SH-SY5Y (cell line): ENCODE data around the gene JSRP1.

ENCODE experiments used
- GATA2 ChIP-seq: IDR thresholded peaks from 2 replicates; pipeline ENCODE4 v1.6.1; 2011; ENCODE audit warnings: mild to moderate bottlenecking, low read depth, low read length
- GATA3 ChIP-seq: IDR thresholded peaks from 2 replicates; pipeline ENCODE4 v1.6.1; 2011; ENCODE audit warnings: low read depth, mild to moderate bottlenecking, low read length, moderate library complexity

The JSRP1 gene

DNA sequence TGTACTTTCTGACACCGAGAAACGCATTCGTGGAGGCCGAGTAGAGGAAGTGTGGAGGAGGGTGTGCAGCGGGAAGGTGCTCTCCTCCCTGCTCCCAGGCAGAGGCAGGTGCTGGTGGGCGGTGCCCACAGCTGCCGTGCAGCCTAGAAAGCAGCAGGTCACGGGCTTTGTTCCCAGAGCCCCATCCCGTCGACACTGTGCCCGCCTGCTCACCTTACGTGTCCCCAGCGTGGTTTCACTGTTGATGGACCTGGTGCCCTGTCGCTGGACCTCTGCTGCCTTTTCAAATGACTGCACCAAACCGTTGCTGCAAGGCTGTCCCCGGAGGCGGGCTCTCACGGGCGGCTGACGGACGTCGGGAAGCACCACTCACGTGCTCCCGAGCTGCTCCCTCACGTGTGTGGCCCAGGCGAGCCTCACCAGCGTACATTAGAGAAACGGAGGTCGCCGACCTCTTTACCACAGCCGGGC is 40.9 kb downstream of the JSRP1 start:
- no peak for TF ChIP-seq GATA2
- TF ChIP-seq GATA3 = no peak

DNA sequence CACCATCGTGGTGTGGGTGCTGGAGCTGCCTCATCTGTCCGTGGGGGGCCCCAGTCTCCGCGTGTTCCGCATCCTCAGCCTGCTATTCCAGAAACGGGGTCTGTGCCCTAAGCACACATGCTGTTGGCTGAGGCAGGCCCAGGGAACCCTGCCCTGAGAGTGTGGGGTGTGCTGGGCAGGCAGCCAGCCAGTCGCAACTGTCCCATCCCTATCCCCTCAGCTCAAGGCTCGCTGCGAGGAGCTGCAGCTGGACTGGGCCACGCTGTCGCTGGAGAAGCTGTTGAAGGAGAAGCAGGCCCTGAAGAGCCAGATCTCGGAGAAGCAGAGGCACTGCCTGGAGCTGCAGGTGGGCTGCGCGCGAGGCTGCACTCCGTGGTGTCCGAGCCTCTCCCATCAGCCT is 42.0 kb downstream of the JSRP1 start:
- TF ChIP-seq GATA3 = no peak
- no peak for TF ChIP-seq GATA2

DNA sequence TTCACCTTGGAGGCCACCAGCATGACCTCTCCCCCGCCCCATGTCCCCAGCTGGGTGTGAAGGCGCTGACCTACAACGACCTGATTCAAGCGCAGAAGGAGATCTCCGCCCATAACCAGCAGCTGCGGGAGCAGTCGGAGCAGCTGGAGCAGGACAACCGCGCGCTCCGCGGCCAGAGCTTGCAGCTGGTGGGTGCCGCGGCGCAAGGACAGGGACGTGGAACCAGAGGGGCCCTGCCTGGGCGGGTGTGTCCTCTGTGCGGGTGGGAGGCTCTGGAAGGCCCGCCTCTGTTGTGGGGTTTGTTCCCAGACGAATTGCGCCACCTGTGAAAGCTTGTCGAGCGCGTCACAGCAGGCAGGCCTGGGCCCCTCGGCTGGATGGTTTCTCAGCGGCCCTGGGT is 42.4 kb downstream of the JSRP1 start:
- TF ChIP-seq GATA3 (no peak), GATA2 (no peak)

DNA sequence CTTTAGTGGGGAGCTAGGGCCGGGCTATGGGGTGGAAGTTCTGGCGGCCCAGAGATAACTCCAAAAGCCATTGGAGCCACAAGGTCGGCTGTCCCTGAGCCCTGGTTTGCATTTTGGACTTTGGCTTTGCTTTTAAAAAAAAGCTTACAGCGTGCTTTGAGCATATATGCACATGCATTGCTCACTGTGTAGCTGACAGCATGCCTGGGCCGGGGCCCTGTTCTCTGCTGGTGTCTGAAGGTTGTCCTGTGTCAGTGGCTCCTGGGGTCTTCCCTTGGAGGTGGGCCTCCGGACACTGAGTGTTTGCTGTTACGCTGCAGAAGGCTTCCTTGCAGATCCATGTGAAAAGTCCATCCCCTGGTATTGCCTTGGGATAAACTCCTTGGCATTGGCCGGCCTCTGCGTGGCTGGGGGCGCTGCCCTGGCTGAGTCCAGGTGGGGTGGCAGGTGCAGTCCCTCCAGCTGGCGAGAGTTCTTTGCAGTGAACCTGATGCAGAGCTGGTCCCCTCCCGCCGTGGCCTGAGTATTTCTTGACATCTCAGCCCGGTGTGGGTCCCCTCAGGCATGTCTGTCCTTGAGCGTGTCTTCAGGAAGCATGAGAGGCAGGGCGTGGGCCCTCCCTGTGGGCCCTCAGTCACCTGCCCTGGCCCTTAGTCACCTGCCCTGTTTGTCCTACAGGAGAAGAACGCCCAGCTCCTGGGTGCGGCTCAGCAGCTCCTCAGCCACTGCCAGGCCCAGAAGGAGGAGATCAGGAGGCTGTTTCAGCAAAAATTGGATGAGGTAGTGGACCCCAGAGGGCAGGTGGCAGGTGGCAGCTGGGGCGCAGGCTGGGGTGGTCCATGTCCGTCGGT is 43.1 kb downstream of the JSRP1 start:
- no peak for TF ChIP-seq GATA2
- no peak for TF ChIP-seq GATA3

DNA sequence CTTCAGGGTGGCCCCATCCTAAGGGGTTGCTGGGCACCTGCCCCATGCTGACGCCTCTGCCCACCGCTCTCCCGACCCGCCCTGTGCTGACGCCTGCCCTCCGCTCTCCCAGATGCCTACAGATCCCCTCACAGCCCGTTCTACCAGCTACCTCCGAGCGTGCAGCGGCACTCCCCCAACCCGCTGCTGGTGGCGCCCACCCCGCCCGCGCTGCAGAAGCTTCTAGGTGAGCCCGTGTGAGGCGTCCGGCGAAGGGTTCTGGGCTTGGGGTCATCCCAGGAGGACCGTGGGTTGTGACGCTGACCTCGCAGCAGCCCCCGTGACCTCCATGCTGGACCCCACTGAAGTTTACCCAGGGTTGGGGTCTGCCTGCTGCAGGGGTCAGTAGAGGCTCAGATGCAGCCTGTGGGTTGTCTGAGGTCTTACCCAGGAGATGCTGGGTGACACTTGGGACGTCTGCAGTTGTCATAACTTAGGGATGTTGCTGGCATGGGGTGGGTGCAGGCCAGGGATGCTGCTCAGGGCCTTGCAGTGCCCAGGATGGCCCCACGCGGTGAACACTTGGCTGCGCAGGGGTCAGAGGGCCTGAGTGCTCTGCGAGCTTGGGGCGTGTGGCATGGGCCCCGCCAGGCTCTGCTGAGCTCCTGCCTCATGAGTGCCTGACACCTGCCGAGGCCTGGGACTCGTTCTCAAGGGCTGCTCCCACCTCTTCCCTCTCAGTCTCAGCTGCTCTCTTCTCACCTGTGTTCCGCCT is 45.1 kb downstream of the JSRP1 start:
- no peak for TF ChIP-seq GATA3
- TF ChIP-seq GATA2 = no peak

DNA sequence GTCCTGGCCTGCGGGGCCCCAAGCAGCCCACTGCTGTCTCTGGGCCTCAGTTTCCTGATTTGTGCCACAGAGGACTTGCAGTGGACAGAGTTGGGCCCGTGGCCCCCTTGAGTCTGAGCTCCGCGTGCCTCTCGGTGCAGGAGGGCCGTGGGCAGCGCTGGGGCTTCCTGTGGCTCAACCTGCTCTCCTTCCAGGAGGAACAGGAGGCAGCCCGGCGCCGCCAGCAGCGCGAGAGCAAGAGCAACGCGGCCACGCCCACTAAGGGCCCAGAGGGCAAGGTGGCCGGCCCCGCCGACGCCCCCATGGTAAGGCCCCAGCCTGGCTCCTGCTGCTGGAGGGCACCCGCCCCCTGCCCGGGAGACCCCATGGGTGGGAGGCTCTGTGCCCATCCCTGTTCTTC is 46.0 kb downstream of the JSRP1 start:
- TF ChIP-seq GATA3 (no peak), GATA2 (no peak)

DNA sequence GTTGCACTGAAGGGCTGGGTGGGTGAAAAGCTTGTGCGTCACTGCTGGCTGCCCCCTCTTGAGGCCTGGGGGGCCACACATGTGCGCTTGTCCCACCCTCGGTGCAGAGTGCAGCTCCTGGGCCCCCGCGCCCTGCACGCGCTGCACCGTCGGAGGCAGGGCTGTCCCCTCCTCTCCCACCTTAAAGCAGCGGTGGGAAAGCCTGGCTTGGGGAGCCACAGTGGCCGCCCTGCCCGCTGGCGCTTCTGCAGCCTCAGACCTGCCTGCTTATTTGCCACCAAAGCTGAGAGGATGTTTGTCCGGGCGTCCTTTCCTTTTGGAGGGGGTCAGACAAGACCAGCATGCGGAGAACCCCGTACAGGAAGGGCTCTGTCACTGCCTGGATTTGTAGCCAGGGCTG is 46.8 kb downstream of the JSRP1 start:
- no peak for TF ChIP-seq GATA3
- TF ChIP-seq GATA2 = no peak

DNA sequence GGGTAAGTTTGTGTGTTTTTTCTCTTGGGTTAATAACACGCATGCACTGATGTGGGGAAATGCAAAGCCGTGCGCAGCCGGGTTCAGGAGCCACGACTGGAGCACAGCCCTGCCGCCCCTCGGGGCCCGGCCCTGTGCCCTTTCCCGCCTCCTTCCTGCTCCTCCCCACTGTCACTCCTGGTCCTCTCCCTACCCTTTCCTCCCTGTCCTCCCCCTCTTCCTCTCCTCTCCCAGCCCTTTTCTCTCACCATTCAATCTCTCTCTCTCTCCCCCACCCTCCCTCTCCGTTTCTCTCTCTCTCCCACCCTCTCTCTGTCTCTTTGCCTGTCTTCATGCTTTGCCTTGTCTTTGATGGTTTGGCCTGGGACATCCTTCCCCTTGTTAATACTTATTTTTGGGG is 47.2 kb downstream of the JSRP1 start:
- TF ChIP-seq GATA2 (no peak), GATA3 (no peak)

DNA sequence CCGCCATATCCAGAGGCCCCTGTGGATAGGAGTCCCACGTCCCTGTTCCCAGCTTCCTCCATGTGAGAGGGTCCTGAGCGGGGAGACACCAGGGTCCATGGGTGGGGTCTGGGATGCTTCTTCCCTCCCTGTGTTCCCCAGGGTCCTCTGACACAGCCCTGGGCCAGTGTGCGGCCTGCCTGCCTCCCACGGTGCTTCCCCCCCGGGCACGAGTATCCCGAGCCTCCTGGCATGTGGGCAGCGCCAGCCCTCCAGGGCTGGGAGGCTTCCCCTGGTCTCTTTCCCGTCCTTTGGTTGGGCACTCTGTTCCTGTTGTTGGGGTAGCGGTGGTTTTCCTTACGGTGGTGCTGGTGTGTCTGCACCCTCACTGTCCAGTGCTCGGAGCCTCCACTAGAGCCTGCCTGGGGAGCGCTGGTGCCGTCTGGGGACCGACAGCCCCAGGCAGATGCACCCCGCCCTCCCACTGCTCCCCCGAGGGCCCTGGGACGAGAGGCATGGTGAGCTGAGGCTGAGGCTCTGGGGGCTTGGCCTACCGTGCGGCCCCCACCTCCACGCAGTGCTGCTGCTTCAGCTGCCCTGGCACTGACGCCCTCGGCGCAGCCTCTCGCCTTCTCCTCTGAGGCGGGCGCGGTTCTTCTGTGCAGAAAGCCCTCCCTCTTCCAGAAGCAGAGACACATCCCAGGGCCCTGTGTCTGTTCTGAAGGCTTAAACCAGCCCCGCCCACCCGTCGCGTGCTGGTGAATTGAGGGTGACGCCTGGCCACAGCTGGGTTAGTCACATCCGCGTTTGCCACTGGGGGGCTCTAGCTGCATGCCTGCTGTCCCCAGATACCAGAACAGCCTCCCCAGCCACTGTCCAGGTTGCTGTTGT is 48.0 kb downstream of the JSRP1 start:
- TF ChIP-seq GATA3 = no peak
- TF ChIP-seq GATA2 = no peak

DNA sequence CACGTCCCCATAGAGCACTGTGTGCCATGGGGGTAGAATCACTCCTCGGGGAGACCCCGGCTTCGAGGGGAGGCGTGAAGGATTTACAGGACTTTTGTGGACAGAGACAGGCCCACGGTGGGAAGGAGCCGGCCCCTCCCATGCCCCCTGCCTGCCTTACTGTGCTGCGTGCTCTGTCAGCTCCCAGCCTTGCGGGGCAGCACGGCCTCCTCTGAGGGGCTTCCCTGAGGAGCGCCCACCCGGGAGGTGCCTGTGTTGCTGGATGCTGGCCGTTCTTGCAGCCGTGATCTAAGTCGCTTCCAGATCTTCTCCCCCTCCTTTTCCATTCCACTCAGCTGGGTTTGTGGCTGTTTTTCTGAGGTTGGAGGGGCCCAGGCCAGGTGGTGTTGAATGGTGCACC is 49.2 kb downstream of the JSRP1 start:
- TF ChIP-seq GATA3 (no peak), GATA2 (no peak)

DNA sequence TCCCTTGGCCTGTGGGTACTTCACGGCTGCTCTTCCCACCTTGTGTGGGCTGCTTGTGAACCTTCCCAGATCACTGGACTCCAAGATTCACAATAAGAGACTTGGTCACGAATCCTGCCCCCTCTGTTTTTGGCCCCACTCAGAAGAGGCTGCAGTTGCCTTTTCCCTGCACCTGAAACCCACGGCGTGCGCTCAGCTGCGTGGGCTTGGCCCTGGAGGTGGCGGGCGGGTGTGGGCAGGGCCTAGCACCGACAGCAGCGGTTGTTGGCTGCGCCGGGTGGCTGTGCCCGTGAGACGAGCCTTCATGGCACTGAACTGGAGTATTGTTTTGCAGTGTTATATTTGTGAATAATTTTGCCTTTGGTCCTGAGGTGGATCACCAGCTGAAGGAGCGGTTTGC is 53.9 kb downstream of the JSRP1 start:
- TF ChIP-seq GATA3 (no peak), GATA2 (no peak)
